C4-2B (cell line): ENCODE results near the gene TECTA.

Experiments
- ZFX ChIP-seq: fragments of 450-650 bp; IDR thresholded peaks from 2 replicates; pipeline ENCODE4 v1.6.1; 2017
- TF ChIP-seq, protein P1 (sequence below): fragments of 450-650 bp; conservative IDR thresholded peaks from 2 replicates; pipeline ENCODE4 v1.5.1; 2017; ENCODE audit warnings: mild to moderate bottlenecking

DNA sequence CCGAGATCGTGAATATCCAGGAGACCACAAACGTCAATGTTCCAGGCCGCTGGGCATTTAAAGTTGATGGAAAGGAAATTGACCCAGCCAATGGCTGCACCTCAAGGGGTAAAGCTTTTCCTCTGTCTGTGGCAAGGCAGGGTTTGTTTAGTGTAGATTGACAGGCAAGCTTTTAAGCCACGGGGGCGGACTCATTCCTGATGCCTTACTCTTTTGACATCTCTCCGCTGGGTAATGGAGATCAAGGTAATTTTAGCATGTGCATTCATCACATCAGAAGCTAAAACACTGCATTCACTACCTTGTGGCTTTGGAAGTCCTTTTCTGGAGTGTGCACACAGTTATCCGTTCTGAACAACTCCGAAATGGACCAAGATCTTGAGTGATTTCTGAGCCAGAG, 12.6 kb downstream of the TECTA start:
- TF ChIP-seq, protein P1, sequence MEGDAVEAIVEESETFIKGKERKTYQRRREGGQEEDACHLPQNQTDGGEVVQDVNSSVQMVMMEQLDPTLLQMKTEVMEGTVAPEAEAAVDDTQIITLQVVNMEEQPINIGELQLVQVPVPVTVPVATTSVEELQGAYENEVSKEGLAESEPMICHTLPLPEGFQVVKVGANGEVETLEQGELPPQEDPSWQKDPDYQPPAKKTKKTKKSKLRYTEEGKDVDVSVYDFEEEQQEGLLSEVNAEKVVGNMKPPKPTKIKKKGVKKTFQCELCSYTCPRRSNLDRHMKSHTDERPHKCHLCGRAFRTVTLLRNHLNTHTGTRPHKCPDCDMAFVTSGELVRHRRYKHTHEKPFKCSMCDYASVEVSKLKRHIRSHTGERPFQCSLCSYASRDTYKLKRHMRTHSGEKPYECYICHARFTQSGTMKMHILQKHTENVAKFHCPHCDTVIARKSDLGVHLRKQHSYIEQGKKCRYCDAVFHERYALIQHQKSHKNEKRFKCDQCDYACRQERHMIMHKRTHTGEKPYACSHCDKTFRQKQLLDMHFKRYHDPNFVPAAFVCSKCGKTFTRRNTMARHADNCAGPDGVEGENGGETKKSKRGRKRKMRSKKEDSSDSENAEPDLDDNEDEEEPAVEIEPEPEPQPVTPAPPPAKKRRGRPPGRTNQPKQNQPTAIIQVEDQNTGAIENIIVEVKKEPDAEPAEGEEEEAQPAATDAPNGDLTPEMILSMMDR, result no peak
- no peak for TF ChIP-seq ZFX
